Stimulated activated CD8-positive, alpha-beta memory T cell treated with anti-CD3 and anti-CD28 coated beads, Interleukin-2, amount 100 ng/mL, for 48 hours (primary cell): ENCODE measurements around the gene EIF3F.

ENCODE experiments used
- DNase-seq, 2 donors: peaks; one replicate each; pipeline ENCODE4 v3.0.0-alpha.2; 2020; ENCODE audit warnings: low read depth in 2 of 2

EIF3F gene

DNA sequence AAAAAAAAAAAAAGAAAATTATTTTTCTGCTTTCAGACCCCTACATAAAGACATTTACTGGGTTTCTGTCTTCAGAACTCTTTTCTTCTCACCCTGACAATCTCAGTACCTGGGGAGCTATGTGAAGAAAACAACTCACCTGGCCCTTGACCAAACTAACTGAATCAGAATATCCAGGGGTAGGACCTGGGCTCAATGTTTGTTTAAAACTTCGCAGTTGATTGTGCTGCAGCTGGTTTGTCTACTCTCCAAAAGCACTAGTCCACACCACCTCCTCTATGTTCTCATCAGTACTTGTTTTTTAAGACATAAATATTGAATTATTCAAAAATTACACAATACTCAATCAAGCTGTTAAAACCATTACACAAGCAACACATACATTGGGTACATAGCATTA, 34.8 kb downstream of the EIF3F start:
- DNase-seq, result no peak

DNA sequence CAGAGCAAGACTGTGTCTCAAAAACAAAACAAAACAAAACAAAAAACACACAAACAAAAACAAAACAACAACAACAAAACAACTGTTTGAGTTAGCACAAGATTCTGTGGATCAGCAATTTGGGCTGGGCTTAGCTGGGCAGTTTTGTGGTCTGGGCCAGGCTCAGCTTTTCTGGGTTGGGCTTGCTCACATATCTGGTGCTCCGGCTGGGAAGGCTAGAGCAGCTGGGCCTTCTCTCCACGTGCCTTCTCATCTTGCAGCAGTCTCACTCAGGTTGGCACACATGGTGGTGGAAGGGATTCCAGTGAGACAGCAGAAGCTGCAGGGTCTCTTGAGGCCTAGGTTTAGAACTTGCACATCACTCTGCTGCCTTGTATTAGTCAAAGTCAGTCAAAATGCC, 35.7 kb downstream of the EIF3F start:
- DNase-seq, result no peak

- DNase-seq, result no peak
Observed at GRCh38 chr11:8023831-8024555, 36.9 kb downstream of the EIF3F start.

- no peak for DNase-seq
Observed at GRCh38 chr11:8025123-8025522, 38.0 kb downstream of the EIF3F start.

GRCh38 chr11:8025816-8026215, 38.7 kb downstream of the EIF3F start:
- DNase-seq, result no peak

DNA sequence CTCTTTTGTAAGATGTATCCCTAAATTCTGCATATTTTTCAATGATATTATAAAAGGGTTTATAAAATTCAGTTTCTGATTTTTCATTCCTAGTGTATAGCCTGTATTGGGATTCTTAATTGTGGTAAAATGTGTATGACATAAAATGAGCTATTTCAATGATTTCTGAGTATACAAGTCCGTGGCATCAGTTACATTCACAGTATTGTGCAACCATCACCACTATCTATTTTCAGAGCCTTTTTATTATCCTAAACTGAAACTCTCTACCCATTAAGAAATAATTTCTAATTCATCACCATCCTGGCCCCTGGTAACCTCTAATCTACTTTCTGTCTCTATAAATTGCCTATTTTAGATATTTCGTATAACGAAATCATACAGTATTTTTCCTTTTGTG, 39.8 kb downstream of the EIF3F start:
- DNase-seq, result no peak

- DNase-seq, result no peak
Observed at GRCh38 chr11:8028766-8029165, 41.6 kb downstream of the EIF3F start.

- no peak for DNase-seq
Observed at GRCh38 chr11:8030526-8031247, 43.5 kb downstream of the EIF3F start.

DNA sequence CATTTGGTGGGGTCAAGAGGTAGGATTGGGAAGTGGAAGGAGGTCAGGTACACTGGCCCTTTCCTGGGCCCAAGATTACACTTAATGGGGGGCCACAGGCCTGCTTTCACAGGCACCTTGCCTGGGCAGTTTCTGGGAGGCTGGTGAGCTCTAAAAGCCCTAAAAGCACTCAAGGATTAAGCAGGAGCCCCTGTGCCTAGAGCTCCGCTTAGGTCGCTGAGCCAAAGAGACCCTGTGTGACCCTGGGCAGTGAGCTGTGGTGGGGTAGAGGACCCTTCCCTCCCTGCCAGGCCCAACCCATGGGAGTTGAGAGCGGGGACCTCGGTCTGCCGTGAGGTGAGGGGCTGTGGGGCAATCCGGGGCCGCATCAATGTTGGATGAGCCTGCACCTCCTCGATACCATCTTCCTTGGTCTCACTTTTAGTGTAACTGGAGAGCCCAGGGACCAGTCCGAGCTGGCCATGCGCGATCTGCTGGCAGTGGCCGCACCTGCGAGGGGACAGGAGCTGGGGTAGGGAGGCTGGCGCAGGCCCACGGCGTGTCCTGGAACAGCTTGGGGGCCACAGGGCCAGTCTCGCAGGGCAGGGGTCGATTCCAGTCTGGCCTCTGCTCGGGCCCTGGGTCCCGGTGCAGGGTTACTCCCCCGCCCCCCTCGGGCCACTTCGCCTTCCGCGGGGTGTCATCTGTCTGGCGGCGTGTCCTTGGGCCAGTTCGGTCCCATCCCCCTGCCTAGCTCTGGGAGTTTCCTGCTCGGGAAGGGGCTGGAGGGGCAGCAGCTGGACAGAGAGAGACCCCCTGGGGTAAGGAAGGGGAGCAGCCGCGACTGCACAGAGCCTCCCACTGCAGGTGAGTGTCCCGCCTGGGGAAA, 44.3 kb downstream of the EIF3F start:
- no peak for DNase-seq

DNA sequence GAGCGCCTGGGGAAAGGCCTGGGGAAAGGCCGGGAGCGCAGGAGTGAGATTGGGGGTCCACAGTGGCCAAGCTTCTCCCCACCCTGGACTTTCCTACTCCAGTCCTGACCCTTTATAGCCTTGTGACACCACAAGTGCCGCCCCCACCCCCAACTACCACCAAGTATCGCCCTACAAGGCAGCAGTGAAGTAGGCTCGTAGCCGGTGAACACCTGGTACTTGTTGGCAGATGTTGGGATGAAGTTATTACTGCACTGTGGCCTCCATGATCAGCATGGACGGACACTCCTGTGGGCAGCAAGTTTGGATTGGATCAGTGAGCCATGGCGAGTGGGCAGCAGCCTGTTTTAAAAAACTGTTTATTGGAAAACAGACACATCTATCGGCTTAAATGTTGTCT, 45.0 kb downstream of the EIF3F start:
- no peak for DNase-seq

- DNase-seq, result no peak
Observed at GRCh38 chr11:8032576-8033304, 45.6 kb downstream of the EIF3F start.

DNA sequence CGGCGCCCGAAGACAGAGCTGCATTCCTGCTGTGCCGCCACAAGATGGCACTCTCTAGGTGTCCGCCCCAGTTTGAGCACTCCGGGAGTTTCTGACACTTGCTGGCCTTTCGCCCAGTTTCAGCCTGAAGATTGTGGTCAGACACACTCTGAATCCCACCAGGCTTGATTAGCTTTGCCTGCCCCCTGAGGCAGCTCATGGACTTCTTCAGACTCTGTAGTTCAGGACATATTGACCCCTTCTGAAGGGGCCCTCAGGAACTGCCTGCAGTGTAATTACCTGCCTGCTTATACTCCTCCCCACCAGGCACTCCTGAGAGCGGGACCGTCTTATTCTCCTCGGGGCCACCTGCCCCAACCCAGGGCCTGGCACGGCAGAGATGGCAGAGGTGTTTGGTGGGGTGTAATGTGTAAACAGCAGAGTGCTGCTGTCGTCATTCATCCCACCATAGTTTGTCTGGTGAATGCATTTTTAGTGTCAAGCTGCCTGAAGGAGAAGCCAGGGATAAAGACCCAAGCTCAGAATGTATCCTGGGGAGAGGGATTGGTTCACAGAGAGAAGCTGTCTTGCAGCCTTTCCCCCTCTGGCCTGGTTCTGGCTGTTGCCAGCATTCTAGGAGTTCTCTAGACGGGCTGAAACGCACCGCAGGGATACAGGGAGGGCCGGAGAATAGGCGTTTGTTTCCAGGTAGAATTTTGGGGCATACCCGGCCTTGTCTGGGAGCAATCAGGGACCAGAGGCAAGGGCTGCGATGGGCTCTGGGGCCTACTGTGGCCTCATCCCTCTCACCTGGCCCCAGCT, 46.4 kb downstream of the EIF3F start:
- peak; percentile 16 to 23 for DNase-seq

DNA sequence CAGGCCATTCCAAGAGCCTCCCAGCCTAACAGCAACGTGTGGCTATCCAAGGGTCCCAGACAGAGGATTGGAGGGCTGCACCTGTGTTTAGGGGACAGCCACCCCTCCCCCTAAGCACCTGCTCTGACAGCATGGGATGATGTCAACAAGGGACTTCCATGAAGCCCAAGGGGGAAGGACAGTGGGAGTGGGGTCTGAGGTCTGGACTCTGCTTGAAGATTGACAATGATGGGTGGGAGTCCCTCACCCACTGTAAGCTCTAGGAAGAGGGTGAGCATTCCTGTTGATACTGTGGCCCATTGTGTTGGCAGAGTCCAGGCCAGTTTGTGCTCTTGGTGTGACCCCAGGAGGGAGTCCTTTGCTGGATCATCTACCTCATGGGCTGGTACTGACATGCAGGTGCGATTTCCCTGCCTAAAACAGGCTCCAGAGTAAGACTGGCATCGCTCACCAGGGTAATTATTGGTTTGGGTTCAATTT, 47.0 kb downstream of the EIF3F start:
- no peak for DNase-seq

DNA sequence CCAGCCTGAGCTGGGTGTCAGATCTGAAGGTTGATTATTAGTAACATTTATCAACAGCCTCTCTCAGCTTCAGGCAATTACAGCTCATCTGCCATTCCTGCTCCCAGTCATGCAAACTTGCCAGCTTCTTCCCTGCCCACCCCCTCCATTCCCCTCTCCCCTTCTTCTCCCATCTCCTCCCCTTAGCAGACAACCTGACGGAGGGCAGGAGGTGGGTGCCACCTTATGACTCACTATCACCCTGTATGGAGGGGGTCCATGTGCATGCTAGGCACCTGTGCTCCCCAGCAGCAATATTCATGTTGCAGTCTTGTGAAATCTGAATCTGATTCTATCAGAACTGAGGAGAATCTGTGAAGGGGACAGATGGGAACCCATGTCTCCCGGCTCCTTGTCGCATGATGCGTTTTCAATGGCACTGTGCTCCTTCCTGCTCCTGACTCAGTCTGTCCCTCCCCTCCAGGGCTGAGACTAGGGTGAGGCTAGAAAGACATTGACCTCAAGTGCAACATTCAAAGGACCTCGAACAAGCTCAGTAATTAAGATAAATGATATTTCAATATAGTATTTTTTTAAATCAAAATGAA, 47.6 kb downstream of the EIF3F start:
- no peak for DNase-seq

DNA sequence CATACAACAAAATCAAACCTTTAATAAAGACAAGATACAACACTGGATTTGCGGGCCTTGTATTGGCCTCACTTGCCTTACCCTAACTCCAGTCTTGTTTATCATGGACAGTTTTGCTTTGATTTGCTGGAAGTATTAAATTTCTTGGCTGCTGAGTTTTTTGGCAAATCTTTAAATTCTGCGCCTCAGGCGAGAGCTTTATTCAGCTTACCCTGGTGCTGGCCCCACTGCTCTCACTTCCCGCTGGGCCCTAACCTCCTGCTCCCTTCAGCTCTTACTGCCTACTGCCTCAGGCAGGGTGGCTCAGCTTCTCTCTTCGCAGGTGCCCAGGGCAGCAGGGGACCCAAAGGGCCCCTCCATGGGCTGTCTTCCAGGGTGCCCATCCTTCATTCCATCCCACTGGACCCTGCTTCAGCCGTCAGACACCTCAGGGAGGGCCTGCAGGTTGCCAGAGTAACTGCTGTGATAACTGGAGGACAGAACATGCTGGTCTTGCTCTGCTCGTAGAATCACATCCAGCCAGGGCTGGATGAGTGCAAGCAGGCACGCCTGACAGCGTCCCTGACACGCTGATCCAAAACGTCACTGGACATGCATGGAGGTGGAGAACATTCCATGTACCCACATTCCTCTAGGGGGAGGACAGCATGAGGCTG, 48.2 kb downstream of the EIF3F start:
- DNase-seq, result no peak

DNA sequence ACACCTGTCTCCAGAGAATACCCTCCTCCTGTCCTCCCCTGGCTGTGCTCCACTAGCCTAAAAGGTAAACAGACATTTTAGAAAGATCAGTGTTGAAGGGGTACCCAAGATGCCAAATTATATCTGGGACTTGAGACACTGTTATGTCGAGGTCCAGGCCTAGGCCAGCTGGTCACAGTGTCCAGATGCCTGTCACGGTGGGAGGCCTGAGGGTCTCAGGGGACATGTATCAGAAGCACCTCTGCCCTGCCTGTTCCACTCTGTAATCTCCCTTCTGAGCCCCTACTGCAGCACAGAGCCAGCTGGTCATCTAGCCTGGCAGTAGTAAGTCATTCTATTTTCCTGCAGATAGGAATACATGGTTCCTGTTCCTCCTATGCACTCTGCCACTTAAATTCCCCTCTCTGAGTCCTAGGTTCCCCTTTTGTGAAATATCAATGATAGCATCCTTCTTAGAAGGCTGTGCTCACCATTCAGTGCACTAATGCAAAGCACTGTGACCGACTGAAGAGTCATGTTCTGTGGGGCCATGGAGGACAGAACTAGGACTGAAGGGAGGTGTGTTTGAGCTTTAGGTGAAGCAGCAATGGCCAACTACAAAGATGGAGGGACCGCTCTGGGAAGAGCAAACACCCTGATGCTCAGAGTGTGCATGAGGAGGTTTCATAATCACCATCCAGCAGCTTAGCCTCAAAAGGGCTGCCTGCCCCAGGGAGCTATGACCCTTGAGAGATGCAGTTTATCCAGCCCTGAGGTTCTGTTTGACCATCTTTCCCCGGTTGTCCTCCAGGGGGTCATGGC, 49.1 kb downstream of the EIF3F start:
- DNase-seq, result no peak

DNA sequence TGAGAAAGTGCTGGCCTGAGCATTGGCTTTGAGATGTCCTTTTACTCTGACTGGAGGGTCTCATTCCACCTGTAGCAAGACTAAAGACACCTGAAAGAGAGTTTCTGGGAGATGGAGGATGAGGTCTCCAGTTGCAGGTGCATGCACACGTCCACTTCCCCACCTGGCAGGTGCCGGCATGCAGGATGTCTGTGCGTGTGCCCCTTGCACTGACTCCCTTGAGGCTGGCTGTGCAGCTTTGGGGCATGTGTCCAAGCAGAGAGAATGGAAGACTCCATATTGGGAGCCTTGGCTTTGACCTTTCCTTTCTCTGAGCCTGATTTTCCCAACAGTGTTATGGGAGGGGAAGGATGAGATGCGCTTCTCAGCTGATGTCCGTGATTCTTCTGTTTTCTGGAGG, 49.8 kb downstream of the EIF3F start:
- DNase-seq, result no peak

GRCh38 chr11:8038393-8038792, 51.3 kb downstream of the EIF3F start:
- DNase-seq, result no peak
